GM18870 (cell line): ENCODE measurements around the gene PLB1.

Experiments
- ATAC-seq: cut with Tn5 transposase; IDR thresholded peaks from one replicate; pipeline ENCODE4 v1.9.1; 2021; ENCODE audit warnings: moderate library complexity; ENCODE audit not compliant: unreplicated experiment

PLB1 gene

GRCh38 chr2:28639836-28640235, 144.0 kb downstream of the PLB1 start:
- no peak for ATAC-seq

- no peak for ATAC-seq
These were observed 144.5 kb downstream of the PLB1 start for GRCh38 chr2:28640260-28640907.

- ATAC-seq: no peak
These were observed 145.0 kb downstream of the PLB1 start for GRCh38 chr2:28640908-28641300.

GRCh38 chr2:28642796-28643195, 146.9 kb downstream of the PLB1 start:
- no peak for ATAC-seq

GRCh38 chr2:28643327-28643726, 147.5 kb downstream of the PLB1 start:
- ATAC-seq: no peak

GRCh38 chr2:28643911-28644334, 148.1 kb downstream of the PLB1 start:
- no peak for ATAC-seq

- ATAC-seq: no peak
These were observed 148.9 kb downstream of the PLB1 start for GRCh38 chr2:28644760-28645159.

GRCh38 chr2:28645553-28645952, 149.7 kb downstream of the PLB1 start:
- ATAC-seq: no peak

GRCh38 chr2:28647682-28648081, 151.8 kb downstream of the PLB1 start:
- no peak for ATAC-seq

GRCh38 chr2:28648147-28648546, 152.3 kb downstream of the PLB1 start:
- no peak for ATAC-seq

GRCh38 chr2:28648671-28649395, 153.0 kb downstream of the PLB1 start:
- no peak for ATAC-seq

GRCh38 chr2:28649481-28650265, 153.8 kb downstream of the PLB1 start:
- ATAC-seq: no peak

GRCh38 chr2:28650266-28650584, 154.4 kb downstream of the PLB1 start:
- no peak for ATAC-seq

- ATAC-seq: no peak
These were observed 156.4 kb downstream of the PLB1 start for GRCh38 chr2:28652217-28652616.

GRCh38 chr2:28653892-28654662, 158.2 kb downstream of the PLB1 start:
- ATAC-seq: no peak

- no peak for ATAC-seq
These were observed 158.9 kb downstream of the PLB1 start for GRCh38 chr2:28654663-28655320.

GRCh38 chr2:28656937-28657615, 161.2 kb downstream of the PLB1 start:
- no peak for ATAC-seq

- ATAC-seq: no peak
These were observed 162.5 kb downstream of the PLB1 start for GRCh38 chr2:28658369-28658768.

GRCh38 chr2:28659127-28659526, 163.3 kb downstream of the PLB1 start:
- no peak for ATAC-seq

GRCh38 chr2:28661589-28662001, 165.7 kb downstream of the PLB1 start:
- ATAC-seq: no peak
